ENCODE measurements around the gene PTCRA. TPM values are rescaled to one million over a fixed set of nuclear protein-coding genes. Genes with fewer than 3 reads are reported as not detected.
"Not testable (repeated sequence)": the region's sequence is repeated elsewhere in the genome, so short reads cannot be mapped to it uniquely, and the experiment has no call there.

The PTCRA gene, protein sequence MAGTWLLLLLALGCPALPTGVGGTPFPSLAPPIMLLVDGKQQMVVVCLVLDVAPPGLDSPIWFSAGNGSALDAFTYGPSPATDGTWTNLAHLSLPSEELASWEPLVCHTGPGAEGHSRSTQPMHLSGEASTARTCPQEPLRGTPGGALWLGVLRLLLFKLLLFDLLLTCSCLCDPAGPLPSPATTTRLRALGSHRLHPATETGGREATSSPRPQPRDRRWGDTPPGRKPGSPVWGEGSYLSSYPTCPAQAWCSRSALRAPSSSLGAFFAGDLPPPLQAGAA
- total RNA-seq (2012; rRNA removed), result not detected in 2 replicates

DNA sequence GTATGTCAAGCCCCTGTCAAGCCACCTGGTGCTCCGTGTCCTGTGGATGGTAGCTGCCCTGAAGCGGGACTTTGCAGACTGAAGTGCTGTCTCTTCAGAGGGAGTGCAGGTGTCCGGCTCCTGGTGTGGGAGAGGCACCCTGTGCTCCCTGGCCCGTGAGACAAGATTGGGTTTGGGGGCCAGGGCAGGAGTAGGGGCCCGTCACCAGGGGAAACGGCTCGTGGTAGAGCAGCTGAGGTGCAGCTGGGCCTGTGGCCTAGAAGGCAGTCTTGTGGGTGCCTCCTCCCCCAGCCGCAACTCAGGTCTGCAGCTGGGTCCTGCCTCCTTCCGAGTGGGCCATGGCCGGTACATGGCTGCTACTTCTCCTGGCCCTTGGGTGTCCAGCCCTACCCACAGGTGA is at the start of gene PTCRA:
TSS of gene PTCRA (plus strand) at position 322 of the 400 bp plus-strand sequence. CDS start at position 339, 17 bp downstream.
- peaks cover 4% of the 10 kb centered on the region for H3K27me3 ChIP-seq (ENCODE audit: control insufficient read depth, insufficient read depth, low read length)
- no peak within 1 kb of the TSS for H3K4me2 ChIP-seq (ENCODE audit: low read length)
- no peak within 1 kb of the TSS for H3K4me3 ChIP-seq (ENCODE audit: low read length)
- no peak within 1 kb of the TSS for H3K9ac ChIP-seq (ENCODE audit: low read depth, low read length)
- H3K36me3 ChIP-seq (ENCODE audit: insufficient read depth, low read length), result no peaks in the 10 kb centered on the region
- no peaks in the 10 kb centered on the region for H3K9me3 ChIP-seq (replicated peaks; ENCODE audit: low read length)
- H3K4me1 ChIP-seq (ENCODE audit: control insufficient read depth, insufficient read depth, low read length), result peaks cover 12% of the 10 kb centered on the region

- Histone ChIP-seq H3K9me3 (replicated peaks; ENCODE audit: low read length) (no peaks in the 10 kb centered on the region), H3K4me2 (ENCODE audit: low read length) (no peak overlapping the region), H3K36me3 (ENCODE audit: insufficient read depth, low read length) (peaks cover 10% of the 10 kb centered on the region), H3K4me1 (ENCODE audit: control insufficient read depth, insufficient read depth, low read length) (no peaks in the 10 kb centered on the region), H3K9ac (ENCODE audit: low read depth, low read length) (no peak overlapping the region), H3K4me3 (ENCODE audit: low read length) (no peak overlapping the region), H3K27me3 (ENCODE audit: control insufficient read depth, insufficient read depth, low read length) (no peaks in the 10 kb centered on the region)
These were observed 45.5 kb upstream of the PTCRA start for GRCh38 chr6:42870145-42870936.

DNA sequence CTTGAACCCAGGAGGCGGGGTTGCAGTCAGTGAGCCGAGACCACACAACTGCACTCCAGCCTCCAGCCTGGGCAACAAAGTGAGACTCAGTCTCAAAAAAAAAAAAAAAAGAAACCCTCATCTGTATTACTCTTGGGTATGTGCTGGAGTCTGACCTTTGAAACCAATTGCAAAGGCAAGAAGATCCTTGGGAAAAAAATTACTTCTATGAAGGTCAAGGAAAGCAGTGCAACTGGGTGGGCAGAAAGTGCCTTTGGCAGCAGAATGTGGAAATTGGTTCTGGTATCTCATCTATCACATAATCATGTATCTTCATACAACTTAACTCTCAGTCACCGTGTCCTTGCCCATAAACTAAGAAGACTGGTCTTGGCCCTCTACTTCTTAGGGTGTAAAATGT is 44.1 kb upstream of the PTCRA start:
- no peaks in the 10 kb centered on the region for H3K9me3 ChIP-seq (replicated peaks; ENCODE audit: low read length)
- no peak overlapping the region for H3K4me3 ChIP-seq (ENCODE audit: low read length)
- no peak overlapping the region for H3K4me2 ChIP-seq (ENCODE audit: low read length)
- no peaks in the 10 kb centered on the region for H3K27me3 ChIP-seq (ENCODE audit: control insufficient read depth, insufficient read depth, low read length)
- peaks cover 5% of the 10 kb centered on the region for H3K36me3 ChIP-seq (ENCODE audit: insufficient read depth, low read length)
- H3K9ac ChIP-seq (ENCODE audit: low read depth, low read length), result no peak overlapping the region
- H3K4me1 ChIP-seq (ENCODE audit: control insufficient read depth, insufficient read depth, low read length), result no peaks in the 10 kb centered on the region

- Histone ChIP-seq H3K4me1 (ENCODE audit: control insufficient read depth, insufficient read depth, low read length) (no peaks in the 10 kb centered on the region), H3K36me3 (ENCODE audit: insufficient read depth, low read length) (no peaks in the 10 kb centered on the region), H3K9me3 (replicated peaks; ENCODE audit: low read length) (no peaks in the 10 kb centered on the region), H3K4me2 (ENCODE audit: low read length) (no peak overlapping the region), H3K4me3 (ENCODE audit: low read length) (no peak overlapping the region), H3K27me3 (ENCODE audit: control insufficient read depth, insufficient read depth, low read length) (no peaks in the 10 kb centered on the region), H3K9ac (ENCODE audit: low read depth, low read length) (no peak overlapping the region)
These were observed 42.5 kb upstream of the PTCRA start for GRCh38 chr6:42873313-42873712.

DNA sequence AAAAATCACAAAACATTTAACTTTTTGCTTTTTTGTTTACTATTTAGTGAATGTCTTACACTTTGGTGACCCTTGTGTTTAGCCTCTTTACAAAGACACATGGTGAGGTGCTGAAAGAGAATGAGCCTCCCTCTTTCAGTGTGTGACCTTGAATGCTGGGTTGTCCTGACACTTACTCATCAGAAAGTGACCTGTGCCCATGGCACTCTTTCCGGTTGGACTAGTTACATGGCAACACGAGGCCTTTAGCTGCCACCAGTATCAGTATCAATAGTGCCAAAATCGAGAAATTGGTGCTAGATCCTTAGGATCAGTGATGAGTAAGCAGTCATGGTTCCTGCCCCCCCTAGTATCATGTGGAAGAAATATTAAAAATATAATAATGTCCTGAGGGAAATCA is 38.2 kb upstream of the PTCRA start:
- Histone ChIP-seq H3K4me2 (ENCODE audit: low read length) (no peak overlapping the region), H3K9ac (ENCODE audit: low read depth, low read length) (no peak overlapping the region), H3K4me3 (ENCODE audit: low read length) (no peak overlapping the region), H3K27me3 (ENCODE audit: control insufficient read depth, insufficient read depth, low read length) (no peaks in the 10 kb centered on the region), H3K36me3 (ENCODE audit: insufficient read depth, low read length) (peaks cover 2% of the 10 kb centered on the region), H3K9me3 (replicated peaks; ENCODE audit: low read length) (no peaks in the 10 kb centered on the region), H3K4me1 (ENCODE audit: control insufficient read depth, insufficient read depth, low read length) (peaks cover 11% of the 10 kb centered on the region)

GRCh38 chr6:42879372-42880239 is 36.2 kb upstream of the PTCRA start, which contains the start of gene RPL7L1:
Gene RPL7L1 (plus strand): TSS chr6:42879616. CDS start chr6:42879911, 295 bp downstream.
- Histone ChIP-seq H3K27me3 (ENCODE audit: control insufficient read depth, insufficient read depth, low read length) (no peaks in the 10 kb centered on the region), H3K4me3 (ENCODE audit: low read length) (peak within 1 kb of the TSS; percentile 92), H3K4me1 (ENCODE audit: control insufficient read depth, insufficient read depth, low read length) (peaks cover 11% of the 10 kb centered on the region), H3K9me3 (replicated peaks; ENCODE audit: low read length) (no peaks in the 10 kb centered on the region), H3K4me2 (ENCODE audit: low read length) (peak within 1 kb of the TSS; percentile 96), H3K36me3 (ENCODE audit: insufficient read depth, low read length) (peaks cover 21% of the 10 kb centered on the region), H3K9ac (ENCODE audit: low read depth, low read length) (peak within 1 kb of the TSS; percentile 97)

DNA sequence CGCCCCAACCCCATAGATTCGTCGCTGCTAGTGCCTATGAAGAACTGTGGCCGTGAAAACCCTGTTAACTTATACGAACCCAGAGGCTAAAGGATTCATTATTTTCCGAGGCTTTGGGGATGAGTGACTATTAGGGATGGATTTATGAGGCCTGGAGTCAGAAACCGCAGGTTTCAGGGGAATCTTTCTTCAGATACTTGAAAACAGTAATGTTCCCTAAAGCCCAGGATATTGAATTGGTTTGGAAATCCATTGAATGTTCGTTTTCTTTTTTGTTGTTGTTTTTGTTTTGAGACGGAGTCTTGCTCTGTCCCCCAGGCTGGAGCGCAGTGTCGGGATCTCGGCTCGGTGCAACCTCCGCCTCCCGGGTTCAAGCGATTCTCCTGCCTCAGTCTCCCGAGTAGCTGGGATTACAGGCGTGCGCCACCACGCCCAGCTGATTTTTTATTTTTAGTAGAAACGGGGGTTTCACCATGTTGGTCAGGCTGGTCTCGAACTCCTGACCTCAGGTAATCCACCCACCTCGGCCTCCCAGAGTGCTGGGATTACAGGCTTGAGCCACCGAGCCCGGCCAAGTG is 35.5 kb upstream of the PTCRA start:
- H3K27me3 ChIP-seq (ENCODE audit: control insufficient read depth, insufficient read depth, low read length); H3K9me3 ChIP-seq (replicated peaks; ENCODE audit: low read length): not testable (repeated sequence)
- Histone ChIP-seq H3K4me1 (ENCODE audit: control insufficient read depth, insufficient read depth, low read length) (peaks cover 11% of the 10 kb centered on the region), H3K9ac (ENCODE audit: low read depth, low read length) (peak overlapping the region; percentile 97), H3K36me3 (ENCODE audit: insufficient read depth, low read length) (peaks cover 27% of the 10 kb centered on the region), H3K4me2 (ENCODE audit: low read length) (peak overlapping the region; percentile 96), H3K4me3 (ENCODE audit: low read length) (peak overlapping the region; percentile 92)

- Histone ChIP-seq H3K4me2 (ENCODE audit: low read length) (peak overlapping the region; percentile 96), H3K4me3 (ENCODE audit: low read length) (peak overlapping the region; percentile 92), H3K36me3 (ENCODE audit: insufficient read depth, low read length) (peaks cover 32% of the 10 kb centered on the region), H3K4me1 (ENCODE audit: control insufficient read depth, insufficient read depth, low read length) (peaks cover 11% of the 10 kb centered on the region), H3K9ac (ENCODE audit: low read depth, low read length) (peak overlapping the region; percentile 97)
- not testable (repeated sequence) for H3K27me3 ChIP-seq (ENCODE audit: control insufficient read depth, insufficient read depth, low read length); H3K9me3 ChIP-seq (replicated peaks; ENCODE audit: low read length)
These were observed 35.0 kb upstream of the PTCRA start for GRCh38 chr6:42880871-42881270.

GRCh38 chr6:42885702-42886101 is 30.2 kb upstream of the PTCRA start:
- peaks cover 35% of the 10 kb centered on the region for H3K36me3 ChIP-seq (ENCODE audit: insufficient read depth, low read length)
- no peak overlapping the region for H3K4me2 ChIP-seq (ENCODE audit: low read length)
- H3K4me3 ChIP-seq (ENCODE audit: low read length), result no peak overlapping the region
- H3K4me1 ChIP-seq (ENCODE audit: control insufficient read depth, insufficient read depth, low read length), result peaks cover 12% of the 10 kb centered on the region
- no peaks in the 10 kb centered on the region for H3K27me3 ChIP-seq (ENCODE audit: control insufficient read depth, insufficient read depth, low read length)
- H3K9ac ChIP-seq (ENCODE audit: low read depth, low read length), result no peak overlapping the region
- no peaks in the 10 kb centered on the region for H3K9me3 ChIP-seq (replicated peaks; ENCODE audit: low read length)

DNA sequence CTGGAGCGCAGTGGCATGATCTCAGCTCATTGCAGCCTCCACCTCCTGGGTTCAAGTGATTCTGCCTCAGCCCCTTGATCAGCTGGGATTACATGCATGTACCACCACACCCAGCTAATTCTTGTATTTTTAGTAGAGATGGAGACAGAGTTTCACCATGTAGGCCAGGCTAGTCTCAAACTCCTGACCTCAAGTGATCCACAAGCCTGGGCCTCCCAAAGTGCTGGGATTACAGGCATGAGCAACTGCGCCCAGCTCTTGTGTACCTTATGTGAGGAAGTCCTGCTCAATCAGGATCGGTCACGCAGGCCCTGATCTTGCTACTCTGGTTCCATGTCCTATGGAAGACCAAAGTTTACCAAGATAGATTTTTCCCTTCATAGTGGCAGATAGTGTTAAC is 27.7 kb upstream of the PTCRA start:
- H3K9ac ChIP-seq (ENCODE audit: low read depth, low read length); H3K9me3 ChIP-seq (replicated peaks; ENCODE audit: low read length); H3K4me2 ChIP-seq (ENCODE audit: low read length); H3K27me3 ChIP-seq (ENCODE audit: control insufficient read depth, insufficient read depth, low read length); H3K4me3 ChIP-seq (ENCODE audit: low read length): not testable (repeated sequence)
- H3K36me3 ChIP-seq (ENCODE audit: insufficient read depth, low read length), result peaks cover 28% of the 10 kb centered on the region
- H3K4me1 ChIP-seq (ENCODE audit: control insufficient read depth, insufficient read depth, low read length), result peaks cover 14% of the 10 kb centered on the region

GRCh38 chr6:42889815-42890214 is 26.0 kb upstream of the PTCRA start:
- Histone ChIP-seq H3K36me3 (ENCODE audit: insufficient read depth, low read length) (peaks cover 12% of the 10 kb centered on the region), H3K27me3 (ENCODE audit: control insufficient read depth, insufficient read depth, low read length) (no peaks in the 10 kb centered on the region), H3K4me3 (ENCODE audit: low read length) (peak overlapping the region; percentile 89), H3K4me1 (ENCODE audit: control insufficient read depth, insufficient read depth, low read length) (peaks cover 14% of the 10 kb centered on the region), H3K9me3 (replicated peaks; ENCODE audit: low read length) (no peaks in the 10 kb centered on the region), H3K4me2 (ENCODE audit: low read length) (peak overlapping the region; percentile 91), H3K9ac (ENCODE audit: low read depth, low read length) (peak overlapping the region; percentile 96)
